Caco-2 (cell line): ENCODE data around the gene IKBKE. TPM values are rescaled to one million over a fixed set of nuclear protein-coding genes. Genes with fewer than 3 reads are reported as not detected.

Source experiments
- BruUV-seq: library from RNA; stranded (reverse); fragments of 400-500 nt; replicated peaks from 2 replicates; lab custom pipeline; 2021; lab: Mats Ljungman, UMichigan
- CTCF ChIA-PET: fragments of 300-600 bp; sonication (Branson Sonifier 250); formaldehyde crosslinking; loops from one replicate; lab custom pipeline; 2022; ENCODE audit warnings: antibody characterized with exemption; lab: Charles Lee
- POLR2A ChIA-PET: fragments of 300-600 bp; sonication (Branson Sonifier 250); formaldehyde crosslinking; loops from one replicate; lab custom pipeline; 2022; ENCODE audit warnings: antibody characterized with exemption; lab: Charles Lee
- DNase-seq, 2 experiments: peaks; one replicate each; pipeline versions ENCODE4 v3.0.0 to v3.0.0-alpha.2; 2020 to 2022
- H3K27me3 ChIP-seq: replicated peaks from 2 replicates; pipeline ENCODE4 v1.6.0; 2011; ENCODE audit warnings: low read length; ENCODE audit not compliant: control insufficient read depth, insufficient read depth
- H3K36me3 ChIP-seq: 2 replicates; pipeline ENCODE4 v1.5.1; 2011; ENCODE audit warnings: low read length; ENCODE audit not compliant: control insufficient read depth, insufficient read depth
- H3K4me1 ChIP-seq: fragments of 250-450 bp; sonication (Bioruptor Pico); 2 replicates; pipeline ENCODE4 v1.5.1; 2020; ENCODE audit warnings: mild to moderate bottlenecking
- H3K4me3 ChIP-seq: 2 replicates; pipeline ENCODE4 v1.5.1; 2011; ENCODE audit warnings: low read depth, mild to moderate bottlenecking, control low read depth, low read length
- H3K9me3 ChIP-seq: fragments of 250-450 bp; sonication (Bioruptor Pico); 2 replicates; pipeline ENCODE4 v1.5.1; 2020; ENCODE audit warnings: mild to moderate bottlenecking, moderate library complexity
- H3K27ac Mint-ChIP-seq: one replicate; pipeline ENCODE4 v1.8.0; 2022; ENCODE audit warnings: mixed read lengths; ENCODE audit not compliant: unreplicated experiment
- H3K27me3 Mint-ChIP-seq: one replicate; pipeline ENCODE4 v1.8.0; 2022; ENCODE audit warnings: mixed read lengths; ENCODE audit not compliant: insufficient read depth, unreplicated experiment
- H3K36me3 Mint-ChIP-seq: one replicate; pipeline ENCODE4 v1.8.0; 2022; ENCODE audit warnings: mild to moderate bottlenecking, mixed read lengths; ENCODE audit not compliant: insufficient read depth, unreplicated experiment
- H3K4me1 Mint-ChIP-seq: one replicate; pipeline ENCODE4 v1.8.0; 2022; ENCODE audit warnings: low read depth, mixed read lengths; ENCODE audit not compliant: unreplicated experiment
- H3K4me3 Mint-ChIP-seq: one replicate; pipeline ENCODE4 v1.8.0; 2022; ENCODE audit warnings: mild to moderate bottlenecking, moderate library complexity, mixed read lengths; ENCODE audit not compliant: unreplicated experiment
- H3K9me3 Mint-ChIP-seq: one replicate; pipeline ENCODE4 v1.8.0; 2022; ENCODE audit warnings: mixed read lengths; ENCODE audit not compliant: unreplicated experiment
- intact Hi-C: fragments of 100-400 bp; cut with micrococcal nuclease; formaldehyde crosslinking; loops from one replicate; pipeline ENCODE4 v1.10.0; 2022; ENCODE audit not compliant: unreplicated experiment
- total RNA-seq: library from RNA; stranded (reverse); gene quantifications from 2 replicates; pipeline ENCODE4 v1.2.3, GENCODE V29; 2022
- TF ChIP-seq, protein P1 (sequence below), 2 experiments: fragments of 200-600 bp in 1 of 2; IDR thresholded peaks; 1 replicate in 1 of 2; 2 replicates in 1 of 2; pipeline versions ENCODE4 v1.5.1 to v1.8.0; 2011 to 2022; ENCODE audit warnings: antibody characterized with exemption in 1 of 2, control low read depth in 1 of 2, inconsistent platforms in 1 of 2, low read depth in 1 of 2, low read length in 1 of 2, mild to moderate bottlenecking in 1 of 2, moderate library complexity in 1 of 2; ENCODE audit not compliant: insufficient read depth in 1 of 2, severe bottlenecking in 1 of 2, unreplicated experiment in 1 of 2

The IKBKE gene
- total RNA-seq, 1 experiment from 2014 or later: 9.0 TPM

DNA sequence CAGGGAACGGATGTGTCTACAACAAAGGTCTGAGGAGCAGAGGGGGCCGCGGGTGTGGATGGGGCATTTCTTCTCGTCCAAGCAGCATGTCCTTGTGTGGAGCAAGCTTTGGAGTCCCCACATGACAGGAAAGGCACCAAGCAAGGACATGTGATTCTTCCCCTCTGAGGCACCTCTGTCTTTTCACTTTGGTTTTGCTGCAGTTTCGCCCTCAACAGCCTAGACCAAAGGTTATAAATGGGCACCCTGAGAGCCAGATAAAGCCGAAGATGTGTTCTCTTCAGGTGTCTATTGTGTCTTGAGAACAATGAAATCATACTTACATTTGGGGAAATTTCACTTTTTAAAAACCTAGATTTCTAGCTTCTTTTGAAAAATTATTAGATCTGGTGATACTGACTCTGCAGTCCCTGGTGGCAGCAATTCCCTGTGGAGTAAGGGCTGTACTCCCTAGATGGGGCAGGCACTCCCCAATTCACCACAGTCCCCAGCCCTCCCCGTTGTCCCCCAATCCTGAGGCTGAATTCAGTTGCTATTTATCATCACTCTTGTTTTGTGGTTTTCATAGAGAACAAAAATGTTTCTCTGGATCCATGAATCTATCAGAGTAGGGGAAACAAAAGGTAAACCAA, 28.8 kb upstream of the IKBKE start:
- Mint-ChIP-seq H3K4me3 (no peak overlapping the region), H3K36me3 (peaks cover 7% of the 10 kb centered on the region), H3K9me3 (no peaks in the 10 kb centered on the region), H3K27ac (no peak overlapping the region), H3K27me3 (no peaks in the 10 kb centered on the region), H3K4me1 (no peaks in the 10 kb centered on the region)
- ChIA-PET CTCF (no interaction called here), POLR2A (no interaction called here)
- Histone ChIP-seq H3K9me3 (no peaks in the 10 kb centered on the region), H3K36me3 (no peaks in the 10 kb centered on the region; the same call in 1 of the 2 replicates), H3K4me1 (peaks cover 7% of the 10 kb centered on the region; the same call in 1 of the 2 replicates), H3K27me3 (no peaks in the 10 kb centered on the region), H3K4me3 (no peak overlapping the region)
- intact Hi-C loops: no loop called here
- no peak for DNase-seq
- TF ChIP-seq, protein P1, sequence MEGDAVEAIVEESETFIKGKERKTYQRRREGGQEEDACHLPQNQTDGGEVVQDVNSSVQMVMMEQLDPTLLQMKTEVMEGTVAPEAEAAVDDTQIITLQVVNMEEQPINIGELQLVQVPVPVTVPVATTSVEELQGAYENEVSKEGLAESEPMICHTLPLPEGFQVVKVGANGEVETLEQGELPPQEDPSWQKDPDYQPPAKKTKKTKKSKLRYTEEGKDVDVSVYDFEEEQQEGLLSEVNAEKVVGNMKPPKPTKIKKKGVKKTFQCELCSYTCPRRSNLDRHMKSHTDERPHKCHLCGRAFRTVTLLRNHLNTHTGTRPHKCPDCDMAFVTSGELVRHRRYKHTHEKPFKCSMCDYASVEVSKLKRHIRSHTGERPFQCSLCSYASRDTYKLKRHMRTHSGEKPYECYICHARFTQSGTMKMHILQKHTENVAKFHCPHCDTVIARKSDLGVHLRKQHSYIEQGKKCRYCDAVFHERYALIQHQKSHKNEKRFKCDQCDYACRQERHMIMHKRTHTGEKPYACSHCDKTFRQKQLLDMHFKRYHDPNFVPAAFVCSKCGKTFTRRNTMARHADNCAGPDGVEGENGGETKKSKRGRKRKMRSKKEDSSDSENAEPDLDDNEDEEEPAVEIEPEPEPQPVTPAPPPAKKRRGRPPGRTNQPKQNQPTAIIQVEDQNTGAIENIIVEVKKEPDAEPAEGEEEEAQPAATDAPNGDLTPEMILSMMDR (IDR thresholded peaks at IDR 0.05; ENCODE audit: insufficient read depth in 1 of 2, low read depth in 1 of 2, low read length in 1 of 2, severe bottlenecking in 1 of 2, unreplicated experiment in 1 of 2): no peak
- no TSS peak for BruUV-seq

- TF ChIP-seq, protein P1 (IDR thresholded peaks at IDR 0.05; ENCODE audit: insufficient read depth in 1 of 2, low read depth in 1 of 2, low read length in 1 of 2, severe bottlenecking in 1 of 2, unreplicated experiment in 1 of 2): no peak
- Histone ChIP-seq H3K36me3 (no peaks in the 10 kb centered on the region; the same call in 1 of the 2 replicates), H3K4me3 (no peak overlapping the region), H3K27me3 (no peaks in the 10 kb centered on the region), H3K9me3 (no peaks in the 10 kb centered on the region), H3K4me1 (peaks cover 7% of the 10 kb centered on the region; the same call in 1 of the 2 replicates)
- intact Hi-C loops: no loop called here
- no peak overlapping the region for H3K4me3 Mint-ChIP-seq
- ChIA-PET CTCF (no interaction called here), POLR2A (no interaction called here)
- H3K4me1 Mint-ChIP-seq: no peaks in the 10 kb centered on the region
- no peak for DNase-seq
- peaks cover 7% of the 10 kb centered on the region for H3K36me3 Mint-ChIP-seq
- BruUV-seq: no TSS peak
- H3K27ac Mint-ChIP-seq: no peak overlapping the region
- no peaks in the 10 kb centered on the region for H3K9me3 Mint-ChIP-seq
- H3K27me3 Mint-ChIP-seq: no peaks in the 10 kb centered on the region
Measured at GRCh38 chr1:206442101-206442500, 28.2 kb upstream of the IKBKE start.

DNA sequence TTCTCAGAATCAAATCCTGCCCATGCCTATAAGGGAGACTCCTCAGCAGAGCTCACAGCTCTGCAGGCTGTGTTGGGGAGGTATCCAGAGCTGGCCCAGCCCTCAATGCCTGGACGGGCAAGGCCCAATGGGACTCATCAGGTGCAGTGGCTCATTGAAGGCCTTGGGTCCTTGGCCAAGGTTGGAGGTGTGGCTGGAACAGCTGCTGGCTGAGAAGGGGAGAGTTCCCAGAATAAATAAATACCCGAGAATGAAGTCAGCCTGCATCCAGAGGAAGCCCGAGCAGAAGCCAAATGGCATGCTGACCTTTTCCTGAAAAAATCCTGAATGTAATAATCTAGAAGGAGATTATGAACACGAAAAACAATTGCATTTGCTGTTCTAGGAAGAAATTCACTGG, 25.2 kb upstream of the IKBKE start:
- H3K27ac Mint-ChIP-seq: no peak overlapping the region
- Histone ChIP-seq H3K4me3 (no peak overlapping the region), H3K4me1 (no peaks in the 10 kb centered on the region), H3K36me3 (no peaks in the 10 kb centered on the region), H3K27me3 (no peaks in the 10 kb centered on the region), H3K9me3 (no peaks in the 10 kb centered on the region)
- no peaks in the 10 kb centered on the region for H3K27me3 Mint-ChIP-seq
- H3K9me3 Mint-ChIP-seq: no peaks in the 10 kb centered on the region
- POLR2A ChIA-PET: no interaction called here
- TF ChIP-seq, protein P1 (IDR thresholded peaks at IDR 0.05; ENCODE audit: insufficient read depth in 1 of 2, low read depth in 1 of 2, low read length in 1 of 2, severe bottlenecking in 1 of 2, unreplicated experiment in 1 of 2): no peak
- DNase-seq: no peak
- BruUV-seq: no TSS peak
- intact Hi-C loops: no loop called here
- CTCF ChIA-PET: no interaction called here
- no peak overlapping the region for H3K4me3 Mint-ChIP-seq
- peaks cover 14% of the 10 kb centered on the region for H3K36me3 Mint-ChIP-seq
- H3K4me1 Mint-ChIP-seq: peaks cover 6% of the 10 kb centered on the region
